GM18526 (cell line): ENCODE measurements around the gene COX4I1.

Experiments
- POLR2A ChIP-seq: IDR thresholded peaks from 3 replicates; pipeline ENCODE4 v1.6.1; 2011; ENCODE audit not compliant: insufficient read length; ENCODE audit errors: extremely low read depth

Gene COX4I1

DNA sequence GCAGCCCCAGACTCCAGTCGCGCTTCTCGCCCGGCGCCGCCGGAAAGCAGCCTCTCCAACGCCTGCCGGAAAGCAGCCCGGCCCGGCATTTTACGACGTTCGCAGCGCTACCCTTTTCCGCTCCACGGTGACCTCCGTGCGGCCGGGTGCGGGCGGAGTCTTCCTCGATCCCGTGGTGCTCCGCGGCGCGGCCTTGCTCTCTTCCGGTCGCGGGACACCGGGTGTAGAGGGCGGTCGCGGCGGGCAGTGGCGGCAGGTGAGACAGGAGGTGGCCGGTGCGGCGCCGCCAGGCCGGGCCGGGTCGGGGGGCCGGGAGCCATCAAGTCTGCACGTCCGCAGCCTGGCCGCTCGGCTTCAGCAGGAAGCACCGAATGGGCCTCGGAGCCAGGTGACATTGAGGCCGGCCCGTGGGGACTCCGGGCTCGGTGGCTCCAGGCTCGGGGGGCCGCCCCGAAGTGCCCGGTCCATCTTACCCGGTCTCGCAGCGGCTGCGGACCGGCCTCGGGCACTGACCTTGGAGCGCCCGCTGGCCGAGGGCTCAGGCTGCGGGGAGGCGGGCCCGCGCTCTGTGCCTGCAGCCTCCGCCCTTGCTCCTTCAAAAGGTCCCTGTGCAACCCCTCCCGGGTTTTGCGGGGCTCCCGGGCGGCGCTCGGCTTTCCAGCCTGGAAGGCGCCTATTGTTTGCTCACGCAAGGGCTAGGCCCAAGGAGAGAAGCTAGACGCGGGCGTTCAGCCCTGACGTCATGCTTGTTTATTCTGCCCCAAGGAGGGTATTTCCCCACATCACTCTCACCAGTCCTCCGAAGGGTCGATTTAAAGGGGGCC lies at the start of gene COX4I1, which contains the start of gene EMC8:
Gene COX4I1, plus strand, starts transcription at position 199 of the 824 bp plus-strand sequence. CDS start 1,511 bp downstream, outside the sequence.
Gene EMC8, minus strand, starts transcription at position 48 of the 824 bp plus-strand sequence. CDS start 249 bp downstream, outside the sequence.
- TF ChIP-seq POLR2A, result peak; percentile 93

DNA sequence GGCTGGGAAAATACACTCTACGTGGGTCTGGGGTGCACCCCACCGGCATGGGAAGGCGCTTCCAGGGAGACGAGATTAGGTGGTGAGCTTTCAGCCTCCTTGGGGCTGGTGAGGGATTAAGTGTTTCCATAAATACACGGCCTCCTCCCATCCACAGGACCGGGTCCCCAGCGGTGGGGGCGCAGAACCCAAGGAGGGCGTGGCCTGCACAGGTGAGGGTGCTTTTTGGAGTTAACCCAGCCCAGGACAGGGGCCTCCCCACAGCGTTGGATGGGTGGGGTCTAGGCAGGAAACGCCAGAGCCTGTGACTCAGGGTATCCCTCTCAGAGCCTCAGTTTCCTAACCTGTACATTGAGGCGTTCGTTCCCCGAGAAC lies 49.7 kb upstream of the COX4I1 start:
- no peak for TF ChIP-seq POLR2A

DNA sequence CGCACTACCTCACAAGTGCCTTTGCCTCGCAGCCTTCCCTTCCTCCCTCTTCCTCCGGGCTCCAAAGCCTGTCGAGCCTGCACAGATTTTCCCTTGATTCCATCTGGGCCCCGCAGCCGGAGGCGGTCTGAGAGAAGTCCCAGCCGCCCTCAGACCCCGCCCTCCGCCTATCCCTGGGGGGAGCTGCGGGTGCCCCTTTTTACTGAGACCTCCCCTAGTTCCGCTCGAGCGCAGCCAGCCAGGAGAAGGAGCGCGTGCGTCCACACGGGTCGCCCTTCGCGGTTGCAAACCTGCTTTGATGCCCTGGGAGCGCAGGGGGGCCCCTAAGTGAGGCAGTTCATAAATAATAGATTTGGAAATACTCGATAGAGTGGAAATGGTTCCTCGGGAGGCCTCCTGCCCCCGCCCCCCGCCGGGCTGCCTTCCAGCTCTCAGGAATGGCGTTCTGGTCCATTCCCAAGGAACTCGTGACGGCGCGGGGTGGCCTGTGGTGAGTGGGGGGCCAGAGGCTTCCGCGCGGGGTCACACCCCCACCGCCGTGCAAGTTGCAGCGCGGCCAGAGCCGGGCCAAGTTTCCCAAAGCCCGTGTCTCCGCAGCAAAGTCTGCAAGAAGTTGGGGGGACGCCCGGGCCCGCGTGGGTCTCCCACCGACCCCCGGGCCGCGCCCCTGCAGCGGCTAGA lies 49.2 kb upstream of the COX4I1 start:
- TF ChIP-seq POLR2A, result no peak

DNA sequence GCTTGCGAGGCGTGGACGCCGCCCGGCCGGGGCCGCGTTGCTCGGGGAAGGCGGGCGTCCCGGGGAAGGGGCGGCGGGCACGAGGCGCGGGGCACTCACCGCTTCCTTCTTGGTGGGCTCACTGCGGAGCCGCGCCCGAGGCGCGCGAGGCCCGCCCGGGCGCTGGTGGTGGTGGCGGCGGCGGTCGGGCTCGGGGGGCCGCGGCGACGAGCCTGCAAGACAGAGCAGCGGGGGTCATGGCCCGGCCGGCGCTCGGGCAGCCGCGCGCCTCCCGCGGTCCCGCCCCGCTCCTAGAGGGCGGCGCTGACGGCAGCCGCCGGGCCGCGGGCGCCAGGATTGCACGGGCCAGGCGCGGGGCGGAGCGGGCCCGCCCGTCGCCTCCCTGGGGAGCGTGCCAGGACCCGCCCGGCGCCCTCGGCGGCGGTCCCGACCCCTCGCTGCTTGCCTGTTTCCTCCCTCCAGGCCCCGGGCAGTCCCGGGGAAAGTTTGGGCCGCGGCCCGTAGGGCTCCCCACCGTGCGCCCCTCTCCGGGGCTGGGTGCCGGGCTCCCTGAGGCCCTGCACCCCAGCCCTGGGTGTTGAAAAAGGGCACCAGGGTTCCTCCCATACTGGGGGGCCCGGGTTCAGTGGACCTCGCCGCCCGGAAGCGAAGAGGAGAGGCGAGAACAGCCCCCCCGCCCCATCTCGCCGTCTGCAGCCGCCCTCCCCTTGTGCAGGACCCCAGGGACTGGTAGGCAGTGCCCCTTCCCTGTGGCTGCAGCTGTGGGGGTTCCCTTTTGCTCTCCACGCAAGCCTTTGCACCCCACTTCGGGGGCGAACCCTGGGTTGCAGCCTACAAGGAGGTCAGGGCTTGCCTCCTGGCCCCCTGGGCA lies 48.4 kb upstream of the COX4I1 start, which contains the start of gene C16orf74:
Gene C16orf74, minus strand, starts transcription at position 270 of the 871 bp plus-strand sequence. CDS start 15,879 bp downstream, outside the sequence.
- TF ChIP-seq POLR2A, result no peak

DNA sequence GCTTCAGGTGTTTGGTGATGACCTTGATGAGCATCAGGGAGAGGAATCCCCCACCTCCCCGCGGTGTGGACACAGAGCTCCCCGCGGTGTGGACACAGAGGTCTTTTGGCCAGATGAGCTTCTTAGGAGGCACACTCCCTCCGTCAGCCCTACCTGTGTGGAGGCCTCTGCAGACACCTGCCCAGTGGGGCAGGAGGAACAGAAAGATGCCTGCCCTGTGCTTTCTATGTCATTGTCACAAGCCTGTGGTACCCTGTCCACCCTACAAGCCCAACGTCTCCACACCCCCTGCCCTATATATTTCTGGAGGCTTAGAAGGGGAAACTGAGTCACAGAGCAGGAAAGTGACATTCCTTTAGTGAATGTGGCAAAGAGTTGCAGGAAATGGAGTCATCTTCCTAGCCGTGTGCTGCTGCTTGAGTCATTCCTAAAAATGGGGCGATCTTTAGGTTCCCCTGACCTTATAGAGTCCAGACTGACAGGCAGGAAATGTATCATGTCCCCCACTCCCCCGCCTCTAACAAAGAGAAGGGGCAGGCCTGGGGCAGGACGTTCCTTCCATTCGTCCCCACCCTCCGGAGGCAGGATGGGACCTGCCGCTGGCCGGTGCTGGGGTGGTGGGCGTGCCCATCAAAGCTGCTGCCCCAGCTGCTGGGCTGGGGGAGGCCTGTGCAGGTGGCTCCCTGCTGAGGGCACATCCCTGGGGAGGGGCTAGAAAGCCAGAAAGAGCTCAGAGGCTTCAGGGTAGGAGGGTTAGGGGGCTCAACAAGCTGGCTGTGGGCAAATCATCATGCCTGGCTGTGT lies 47.6 kb upstream of the COX4I1 start:
- TF ChIP-seq POLR2A, result no peak

DNA sequence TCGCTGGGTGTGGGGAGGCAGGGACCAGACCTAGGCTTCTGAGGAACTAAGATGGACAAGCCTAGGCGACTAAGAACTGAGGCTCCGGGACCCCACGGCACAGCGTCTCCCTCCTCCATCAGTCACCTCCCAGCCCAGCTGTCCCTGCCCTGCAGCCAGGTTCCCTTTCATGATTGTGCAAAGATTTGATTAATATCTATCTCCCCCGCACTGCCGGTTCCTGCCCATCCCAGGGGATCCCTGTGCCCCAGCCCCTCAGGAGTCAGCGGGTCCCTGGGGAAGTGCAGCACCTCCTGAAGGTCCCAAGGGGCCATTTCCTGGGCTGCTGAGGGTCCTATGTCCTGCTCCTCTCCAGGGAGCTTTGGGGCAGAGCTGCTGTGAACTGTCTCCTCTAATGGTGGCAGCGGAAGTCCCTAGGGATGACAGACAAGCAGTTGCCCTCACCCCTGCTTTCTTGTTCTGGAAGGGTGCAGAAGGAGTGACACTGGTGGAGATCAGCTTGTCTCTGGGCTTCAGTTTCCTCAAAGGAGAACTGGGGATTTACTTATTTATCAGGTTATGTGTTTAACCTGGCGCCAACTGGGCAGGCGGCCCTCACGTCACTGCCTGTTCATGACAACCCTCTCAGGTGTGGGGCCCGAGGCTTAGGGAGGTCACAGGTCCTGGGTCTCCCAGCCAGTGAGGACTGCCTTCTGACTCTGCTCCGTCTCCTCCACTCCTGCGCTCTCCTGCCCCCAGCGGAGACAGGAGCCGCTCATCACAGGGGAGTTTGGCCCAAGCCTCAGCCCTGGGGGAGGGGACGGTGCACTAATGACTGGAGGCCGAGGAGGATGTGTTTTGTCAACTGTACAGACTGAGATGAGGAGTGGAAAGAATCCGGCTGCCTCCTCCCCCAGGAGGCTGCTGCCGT lies 46.7 kb upstream of the COX4I1 start:
- TF ChIP-seq POLR2A, result no peak

DNA sequence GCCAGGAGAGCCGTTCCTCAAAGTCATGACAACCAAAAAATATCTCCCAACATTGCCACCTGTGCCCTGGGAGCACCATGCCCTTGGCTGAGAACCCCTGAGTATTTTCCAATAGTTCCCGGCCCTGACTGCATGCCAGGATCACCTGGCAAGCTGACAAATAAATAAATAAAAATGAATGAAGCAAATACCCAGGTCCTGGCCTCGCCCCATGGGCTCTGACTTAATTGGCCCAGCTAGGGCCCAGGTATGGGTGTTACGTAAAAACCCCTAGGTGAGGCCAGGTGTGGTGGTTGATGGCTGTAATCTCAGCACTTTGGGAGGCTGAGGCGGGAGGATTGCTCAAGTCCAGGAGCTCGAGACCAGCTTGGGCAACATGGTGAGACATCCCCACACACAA lies 45.9 kb upstream of the COX4I1 start:
- TF ChIP-seq POLR2A, result no peak

DNA sequence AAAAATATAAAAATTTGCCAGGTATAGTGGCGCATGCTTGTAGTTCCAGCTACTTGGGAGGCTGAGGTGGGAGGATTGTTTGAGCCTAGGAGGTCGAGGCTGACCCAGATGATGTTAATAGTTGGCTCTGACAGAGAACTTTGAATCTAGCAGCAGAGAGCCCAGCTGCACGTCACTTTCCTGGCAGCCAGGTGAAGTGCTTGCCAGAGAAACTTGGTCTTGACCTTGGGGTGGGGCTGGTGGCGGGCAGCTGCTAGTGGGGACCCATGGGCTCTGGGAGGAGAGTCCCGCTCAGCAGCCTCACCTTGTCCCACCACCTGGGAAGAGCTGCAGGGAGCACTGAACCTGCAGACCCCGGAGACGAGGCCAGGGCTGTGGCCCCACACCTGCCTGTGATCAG lies 45.5 kb upstream of the COX4I1 start:
- TF ChIP-seq POLR2A, result no peak

DNA sequence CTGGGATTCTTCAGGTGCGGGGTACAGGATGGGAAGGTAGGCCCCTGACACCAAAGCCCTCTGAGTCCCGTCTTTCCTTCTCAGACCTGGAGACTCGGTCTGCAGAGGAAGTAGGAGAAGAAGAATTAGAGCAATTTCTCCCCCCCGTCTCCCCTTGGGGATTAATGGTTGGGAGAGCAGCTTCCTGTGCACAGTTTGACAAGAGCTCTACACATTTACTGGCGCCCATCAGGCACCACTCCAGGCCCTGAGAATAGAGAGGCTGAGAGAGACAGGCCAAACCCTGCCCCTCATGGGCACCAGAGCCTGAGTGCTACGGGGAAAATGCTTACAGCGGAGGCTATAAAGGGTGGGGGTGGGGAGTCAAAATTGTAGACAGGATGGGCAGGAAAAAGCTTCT lies 45.1 kb upstream of the COX4I1 start:
- no peak for TF ChIP-seq POLR2A

DNA sequence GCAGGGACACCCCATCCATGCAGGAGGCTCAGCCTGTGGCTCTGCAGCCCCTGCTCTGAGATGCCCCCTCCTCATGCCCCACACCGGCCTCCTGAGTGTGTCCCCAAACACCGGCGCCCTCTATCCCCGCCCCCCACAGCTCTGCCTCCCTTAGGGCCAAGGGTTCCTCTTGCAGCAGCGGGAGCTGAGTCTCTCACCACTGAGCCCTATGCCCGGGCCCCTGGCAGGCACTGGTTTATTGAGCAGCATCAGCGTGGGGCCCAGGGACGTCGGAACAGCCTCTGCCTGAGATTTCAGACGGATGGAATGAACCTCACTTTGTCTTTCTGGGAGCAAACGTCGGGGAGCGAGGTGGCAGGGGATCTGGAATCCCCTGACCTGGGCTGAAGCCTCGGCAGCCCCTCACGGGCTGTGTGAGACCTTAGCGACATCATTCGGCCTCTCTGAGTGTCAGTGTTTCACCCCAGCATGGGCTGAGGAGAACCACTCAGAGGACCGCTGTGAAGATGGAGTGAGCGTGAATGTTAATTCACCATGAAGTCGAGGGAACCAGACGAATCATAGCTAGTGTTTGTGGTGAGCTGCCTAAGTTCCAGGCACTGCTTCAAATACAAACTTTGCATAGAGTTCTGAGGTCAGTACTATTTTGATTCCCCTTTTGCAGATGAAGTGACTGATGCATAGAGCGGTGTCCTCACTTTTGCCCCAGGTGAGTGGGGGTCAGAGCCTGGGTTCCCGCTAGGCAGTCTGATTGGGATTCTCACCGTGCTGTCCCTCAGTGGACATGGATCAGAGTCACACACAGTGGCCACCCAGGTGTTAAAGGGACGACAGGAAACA lies 43.3 kb upstream of the COX4I1 start:
- TF ChIP-seq POLR2A, result peak; percentile 19

DNA sequence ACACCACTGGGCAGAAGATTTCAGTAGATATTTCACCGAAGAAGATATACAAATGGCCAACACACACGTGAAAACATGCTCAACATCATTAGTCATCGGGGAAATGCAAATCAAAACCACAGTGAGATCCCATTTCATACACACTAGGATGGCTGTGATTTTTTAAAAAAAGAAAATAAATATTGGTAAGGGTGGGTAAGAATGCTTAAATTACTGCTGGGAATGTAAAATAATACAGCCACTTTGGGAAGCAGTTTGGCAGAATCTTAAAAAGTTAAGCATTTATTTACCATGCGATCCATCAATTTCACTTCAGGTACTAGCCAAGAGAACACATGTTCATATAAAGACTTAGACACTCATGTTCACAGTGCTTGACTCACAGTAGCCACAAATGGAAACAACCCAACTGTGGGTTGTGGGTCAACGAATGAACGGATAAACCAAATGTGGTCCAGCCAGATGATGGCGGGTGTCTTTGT lies 42.1 kb upstream of the COX4I1 start:
- no peak for TF ChIP-seq POLR2A

DNA sequence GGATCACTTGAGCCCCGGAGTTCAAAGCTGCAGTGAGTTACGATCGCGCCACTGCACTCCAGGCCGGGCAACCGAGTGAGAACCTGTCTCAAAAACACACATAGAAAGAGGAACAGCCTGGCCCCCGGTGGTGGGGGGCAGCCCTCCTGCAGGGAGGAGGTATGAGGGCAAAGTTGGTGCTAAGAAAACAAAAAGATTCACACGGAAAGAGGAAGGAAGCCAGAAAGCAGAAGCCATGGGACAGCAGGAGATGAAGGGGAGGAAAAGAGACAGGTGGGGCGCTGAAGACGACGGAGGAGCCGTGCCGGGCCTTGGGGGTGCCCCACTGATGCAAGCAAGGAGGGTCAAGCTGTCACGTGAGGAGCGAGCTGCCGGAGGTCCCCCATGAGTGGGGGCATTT lies 40.4 kb upstream of the COX4I1 start:
- no peak for TF ChIP-seq POLR2A
